A673 (cell line): ENCODE measurements around the gene OSBPL3. TPM values are rescaled to one million over a fixed set of nuclear protein-coding genes. Genes with fewer than 3 reads are reported as not detected.

ENCODE experiments used
- BruUV-seq: library from RNA; stranded (reverse); fragments of 400-500 nt; replicated peaks from 2 replicates; lab custom pipeline; 2021; lab: Mats Ljungman, UMichigan
- CTCF ChIA-PET: fragments of 300-600 bp; sonication (Branson Sonifier 250); formaldehyde crosslinking; loops from one replicate; lab custom pipeline; 2022; ENCODE audit warnings: antibody characterized with exemption; lab: Charles Lee
- POLR2A ChIA-PET: fragments of 300-600 bp; sonication (Branson Sonifier 250); formaldehyde crosslinking; loops from one replicate; lab custom pipeline; 2022; ENCODE audit warnings: antibody characterized with exemption; ENCODE audit not compliant: low non-redundant PET; lab: Charles Lee
- DNase-seq: peaks from one replicate; pipeline ENCODE4 v3.0.0-alpha.2; 2015; ENCODE audit warnings: low spot score
- H3K27ac ChIP-seq: fragments of 200-600 bp; sonication (generic); 2 replicates; pipeline ENCODE4 v1.5.1; 2016; ENCODE audit warnings: mixed run types, low read depth, mild to moderate bottlenecking, mixed read lengths, antibody characterized with exemption, low read length; ENCODE audit not compliant: poor library complexity, severe bottlenecking
- H3K27me3 ChIP-seq: fragments of 200-600 bp; sonication (generic); replicated peaks from 2 replicates; pipeline ENCODE4 v1.6.1; 2017; ENCODE audit warnings: mixed run types, low read depth, mild to moderate bottlenecking, mixed read lengths, antibody characterized with exemption, low read length; ENCODE audit not compliant: insufficient read depth, poor library complexity
- H3K36me3 ChIP-seq: fragments of 200-600 bp; sonication (generic); 2 replicates; pipeline ENCODE4 v1.6.1; 2016; ENCODE audit warnings: mixed run types, mild to moderate bottlenecking, mixed read lengths, antibody characterized with exemption, low read length; ENCODE audit not compliant: insufficient read depth, poor library complexity, severe bottlenecking
- H3K4me1 ChIP-seq: fragments of 200-600 bp; sonication (generic); 2 replicates; pipeline ENCODE4 v1.6.1; 2017; ENCODE audit warnings: mixed run types, mild to moderate bottlenecking, mixed read lengths, antibody characterized with exemption, low read length; ENCODE audit not compliant: insufficient read depth, poor library complexity, severe bottlenecking
- H3K4me3 ChIP-seq: fragments of 200-600 bp; sonication (generic); 2 replicates; pipeline ENCODE4 v1.5.1; 2016; ENCODE audit warnings: low read depth, mixed run types, mild to moderate bottlenecking, mixed read lengths, low read length; ENCODE audit not compliant: poor library complexity, severe bottlenecking
- H3K9me3 ChIP-seq: fragments of 200-600 bp; sonication (generic); 2 replicates; pipeline ENCODE4 v1.6.1; 2016; ENCODE audit warnings: mixed run types, low read depth, mild to moderate bottlenecking, mixed read lengths, antibody characterized with exemption, low read length; ENCODE audit not compliant: poor library complexity, severe bottlenecking
- EZH2 ChIP-seq: fragments of 200-600 bp; sonication (generic); IDR thresholded peaks from 2 replicates; pipeline ENCODE4 v1.6.1; 2017; ENCODE audit warnings: borderline replicate concordance, low read depth, mild to moderate bottlenecking, mixed read lengths, antibody characterized with exemption, low read length; ENCODE audit not compliant: poor library complexity, severe bottlenecking
- intact Hi-C: fragments of 100-400 bp; cut with micrococcal nuclease; formaldehyde crosslinking; loops from one replicate; pipeline ENCODE4 v1.10.0; 2022; ENCODE audit not compliant: unreplicated experiment
- total RNA-seq: library from RNA; stranded (reverse); gene quantifications from 2 replicates; pipeline ENCODE4 v1.2.3, GENCODE V29; 2021
- TF ChIP-seq, protein P1 (sequence below): fragments of 300-800, 200-600 bp; sonication (generic); conservative IDR thresholded peaks from 2 replicates; pipeline ENCODE4 v1.5.1; 2017; ENCODE audit warnings: low read depth, mild to moderate bottlenecking, antibody characterized with exemption, low read length, moderate library complexity, mixed read lengths

Gene OSBPL3
- total RNA-seq, 1 experiment from 2014 or later: 21.4 TPM

- H3K4me1 ChIP-seq: peaks cover 4% of the 10 kb centered on the region
- no peak overlapping the region for H3K4me3 ChIP-seq
- no peaks in the 10 kb centered on the region for H3K36me3 ChIP-seq
- POLR2A ChIA-PET: no interaction called here
- TF ChIP-seq EZH2: no peak
- TF ChIP-seq, protein P1, sequence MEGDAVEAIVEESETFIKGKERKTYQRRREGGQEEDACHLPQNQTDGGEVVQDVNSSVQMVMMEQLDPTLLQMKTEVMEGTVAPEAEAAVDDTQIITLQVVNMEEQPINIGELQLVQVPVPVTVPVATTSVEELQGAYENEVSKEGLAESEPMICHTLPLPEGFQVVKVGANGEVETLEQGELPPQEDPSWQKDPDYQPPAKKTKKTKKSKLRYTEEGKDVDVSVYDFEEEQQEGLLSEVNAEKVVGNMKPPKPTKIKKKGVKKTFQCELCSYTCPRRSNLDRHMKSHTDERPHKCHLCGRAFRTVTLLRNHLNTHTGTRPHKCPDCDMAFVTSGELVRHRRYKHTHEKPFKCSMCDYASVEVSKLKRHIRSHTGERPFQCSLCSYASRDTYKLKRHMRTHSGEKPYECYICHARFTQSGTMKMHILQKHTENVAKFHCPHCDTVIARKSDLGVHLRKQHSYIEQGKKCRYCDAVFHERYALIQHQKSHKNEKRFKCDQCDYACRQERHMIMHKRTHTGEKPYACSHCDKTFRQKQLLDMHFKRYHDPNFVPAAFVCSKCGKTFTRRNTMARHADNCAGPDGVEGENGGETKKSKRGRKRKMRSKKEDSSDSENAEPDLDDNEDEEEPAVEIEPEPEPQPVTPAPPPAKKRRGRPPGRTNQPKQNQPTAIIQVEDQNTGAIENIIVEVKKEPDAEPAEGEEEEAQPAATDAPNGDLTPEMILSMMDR: no peak
- no peak overlapping the region for H3K27ac ChIP-seq
- intact Hi-C loops: no loop called here
- DNase-seq: no peak
- H3K27me3 ChIP-seq: no peaks in the 10 kb centered on the region
- H3K9me3 ChIP-seq: no peaks in the 10 kb centered on the region
- CTCF ChIA-PET: no interaction called here
- no TSS peak for BruUV-seq
Observed at GRCh38 chr7:24924375-24924774, 55.6 kb downstream of the OSBPL3 start.

DNA sequence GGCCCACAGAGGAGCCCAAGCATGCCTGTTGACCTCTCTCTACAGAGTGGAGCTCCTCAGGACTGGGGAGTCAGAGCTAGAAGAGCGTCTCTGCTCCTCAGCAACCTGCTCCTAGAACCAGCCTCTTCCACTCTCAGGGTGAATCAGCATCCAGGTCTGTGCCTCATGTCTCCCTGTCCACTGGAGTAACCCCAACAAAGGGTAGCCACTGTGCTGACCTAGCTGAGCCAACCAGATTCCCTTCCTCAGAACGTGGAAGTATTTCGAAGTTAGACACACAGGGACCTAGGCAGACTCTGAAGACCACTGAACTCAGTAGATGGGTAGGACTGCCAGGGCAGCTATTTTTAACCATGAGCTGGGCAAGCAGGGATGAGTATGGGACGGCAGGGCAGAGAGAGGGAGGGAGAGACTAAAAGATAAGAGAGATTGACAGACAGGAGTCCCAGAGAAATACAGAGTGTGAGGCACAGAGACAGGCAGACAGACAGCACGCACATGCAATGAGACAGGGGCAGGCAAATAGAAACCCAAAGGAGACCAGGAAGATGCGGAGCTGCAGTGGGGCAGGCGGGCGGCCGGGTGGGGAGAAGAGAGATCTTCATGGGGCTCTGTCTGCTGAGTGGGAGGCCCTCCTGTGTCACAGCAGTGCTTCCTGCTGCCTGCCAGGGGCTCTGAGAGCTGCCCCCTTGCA lies 56.7 kb downstream of the OSBPL3 start:
- no peak for TF ChIP-seq EZH2
- TF ChIP-seq, protein P1: no peak
- Histone ChIP-seq H3K27ac (no peak overlapping the region), H3K36me3 (no peaks in the 10 kb centered on the region), H3K4me1 (peaks cover 4% of the 10 kb centered on the region), H3K4me3 (no peak overlapping the region), H3K9me3 (no peaks in the 10 kb centered on the region), H3K27me3 (no peaks in the 10 kb centered on the region)
- ChIA-PET CTCF (no interaction called here), POLR2A (no interaction called here)
- BruUV-seq: no TSS peak
- intact Hi-C loops: no loop called here
- DNase-seq: no peak

- H3K27me3 ChIP-seq: no peaks in the 10 kb centered on the region
- no TSS peak for BruUV-seq
- DNase-seq: no peak
- H3K36me3 ChIP-seq: no peaks in the 10 kb centered on the region
- H3K4me1 ChIP-seq: peaks cover 4% of the 10 kb centered on the region
- no peak overlapping the region for H3K27ac ChIP-seq
- ChIA-PET POLR2A (no interaction called here), CTCF (no interaction called here)
- TF ChIP-seq EZH2: no peak
- TF ChIP-seq, protein P1: no peak
- H3K9me3 ChIP-seq: no peaks in the 10 kb centered on the region
- intact Hi-C loops: no loop called here
- H3K4me3 ChIP-seq: no peak overlapping the region
Observed at GRCh38 chr7:24922099-24922773, 57.7 kb downstream of the OSBPL3 start.
